Measurements from ENCODE around the gene EPN2. TPM values are rescaled to one million over a fixed set of nuclear protein-coding genes. Genes with fewer than 3 reads are reported as not detected.
"Not testable (repeated sequence)": the region's sequence is repeated elsewhere in the genome, so short reads cannot be mapped to it uniquely, and the experiment has no call there.

Gene EPN2
- total RNA-seq, 1 donor from 2014 or later = 78.4 TPM

DNA sequence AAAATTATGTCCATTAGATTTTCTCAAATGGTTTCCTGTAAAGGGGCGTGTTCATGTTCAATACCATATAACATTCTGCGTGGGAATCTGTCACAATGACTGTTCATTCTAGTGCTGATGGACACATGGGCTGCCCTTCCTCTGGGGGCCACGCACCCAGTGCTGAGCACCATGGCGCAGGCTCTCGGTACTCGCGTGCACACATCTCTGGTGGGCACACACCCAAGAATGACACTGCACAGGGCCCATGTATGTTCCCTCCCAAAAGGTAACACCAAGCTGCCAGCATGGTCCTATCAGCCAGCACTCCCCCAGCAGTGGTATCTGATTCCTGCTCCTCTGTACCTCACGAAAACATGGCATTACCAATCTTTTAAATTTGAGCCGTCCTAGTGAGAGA lies 111.6 kb downstream of the EPN2 start:
- no peak for DNase-seq (ENCODE audit: low spot score)
- intact Hi-C loops (cut with DNase I) = no loop called here

DNA sequence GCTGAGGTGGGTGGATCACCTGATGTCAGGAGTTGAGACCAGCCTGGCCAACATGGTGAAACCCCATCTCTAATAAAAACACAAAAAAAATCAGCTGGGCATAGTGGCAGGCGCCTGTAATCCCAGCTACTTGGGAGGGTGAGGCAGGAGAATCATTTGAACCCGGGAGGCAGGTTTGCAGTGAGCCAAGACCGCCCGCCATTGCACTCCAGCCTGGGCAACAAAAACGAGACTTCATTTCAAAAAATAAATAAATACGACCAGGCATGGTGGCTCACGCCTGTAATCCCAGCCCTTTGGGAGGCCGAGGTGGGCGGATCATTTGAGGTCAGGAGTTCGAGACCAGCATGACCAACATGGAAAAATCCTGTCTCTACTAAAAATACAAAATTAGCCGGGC lies 116.2 kb downstream of the EPN2 start:
- intact Hi-C loops (cut with DNase I); DNase-seq (ENCODE audit: low spot score): not testable (repeated sequence)

DNA sequence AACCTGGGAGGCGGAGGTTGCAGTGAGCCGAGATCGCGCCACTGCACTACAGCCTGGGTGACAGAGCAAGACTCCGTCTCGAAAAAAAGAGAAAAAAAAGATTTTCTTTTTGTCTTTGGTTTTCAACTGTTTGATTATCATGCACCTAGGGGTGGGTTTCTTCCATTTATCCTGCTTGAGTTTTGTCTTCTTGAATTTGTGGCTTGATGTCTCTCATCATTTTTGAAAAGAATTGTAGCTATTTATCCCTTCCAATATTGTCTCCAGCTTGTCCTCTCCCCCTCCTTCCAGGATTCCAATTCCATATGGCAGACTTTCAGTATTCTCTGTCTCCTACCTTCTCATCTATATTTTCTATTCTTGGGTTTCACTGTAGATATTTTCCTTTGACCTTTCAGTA lies 117.6 kb downstream of the EPN2 start:
- intact Hi-C loops (cut with DNase I) = no loop called here
- no peak for DNase-seq (ENCODE audit: low spot score)

DNA sequence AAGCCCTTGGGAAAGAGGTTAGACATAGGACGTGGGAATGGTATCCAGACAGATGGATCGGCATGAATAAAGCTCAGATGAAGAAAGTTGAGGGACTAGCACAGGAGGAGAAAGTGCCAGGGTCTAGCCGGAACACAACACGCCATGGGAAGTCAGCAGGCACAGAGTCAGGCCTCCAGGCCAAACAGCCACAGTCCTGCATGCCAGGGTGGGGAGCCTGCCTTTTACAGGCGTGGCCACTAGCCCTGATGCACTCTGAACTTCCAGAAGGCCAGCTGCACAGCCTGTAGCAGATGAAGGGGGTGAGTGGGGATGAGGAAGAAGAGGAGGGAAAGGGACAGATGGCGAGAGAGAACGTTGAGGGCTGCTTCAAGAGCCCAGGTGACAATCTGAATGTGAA lies 120.2 kb downstream of the EPN2 start:
- intact Hi-C loops (cut with DNase I) = no loop called here
- no peak for DNase-seq (ENCODE audit: low spot score)

DNA sequence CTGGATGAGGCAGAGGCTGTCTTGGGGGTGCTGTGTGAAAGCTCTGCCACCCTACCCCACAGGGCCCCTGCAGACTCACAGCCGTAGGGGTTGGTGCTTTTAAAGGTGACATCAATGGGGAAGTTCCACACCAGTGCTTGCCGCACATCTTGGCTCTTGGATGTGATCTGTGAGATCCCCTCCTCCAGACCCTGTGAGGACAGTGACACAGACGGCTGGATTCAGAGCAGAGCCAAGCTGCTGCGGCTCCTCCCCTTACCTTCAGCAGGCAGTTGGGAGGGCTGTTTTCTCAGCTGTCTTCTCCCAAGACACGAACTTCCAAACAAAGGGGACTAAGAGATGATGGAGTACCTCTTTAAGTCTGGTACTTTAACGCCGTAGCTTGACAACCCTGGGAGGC lies 120.6 kb downstream of the EPN2 start:
- no peak for DNase-seq (ENCODE audit: low spot score)
- intact Hi-C loops (cut with DNase I) = no loop called here

DNA sequence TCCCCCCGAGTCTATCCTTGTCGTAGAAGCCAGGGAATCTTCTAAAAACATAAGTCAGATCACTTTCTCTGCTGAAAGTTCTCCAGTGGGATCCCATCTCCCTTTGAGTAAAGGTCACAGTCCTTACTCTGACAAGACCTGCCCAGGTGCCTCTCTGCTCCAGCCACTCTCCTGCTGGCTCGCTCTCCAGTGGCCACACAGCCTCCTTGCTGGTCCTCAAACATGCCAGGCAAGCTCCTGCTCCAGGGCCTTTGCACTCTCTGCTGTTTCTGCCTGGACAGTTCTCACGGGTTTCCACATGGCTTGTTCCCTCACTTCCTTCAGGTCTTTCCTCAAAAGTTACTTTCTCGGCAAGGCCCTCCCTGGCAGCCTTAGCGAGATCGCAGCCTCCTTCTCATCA lies 122.0 kb downstream of the EPN2 start:
- intact Hi-C loops (cut with DNase I) = no loop called here
- no peak for DNase-seq (ENCODE audit: low spot score)

DNA sequence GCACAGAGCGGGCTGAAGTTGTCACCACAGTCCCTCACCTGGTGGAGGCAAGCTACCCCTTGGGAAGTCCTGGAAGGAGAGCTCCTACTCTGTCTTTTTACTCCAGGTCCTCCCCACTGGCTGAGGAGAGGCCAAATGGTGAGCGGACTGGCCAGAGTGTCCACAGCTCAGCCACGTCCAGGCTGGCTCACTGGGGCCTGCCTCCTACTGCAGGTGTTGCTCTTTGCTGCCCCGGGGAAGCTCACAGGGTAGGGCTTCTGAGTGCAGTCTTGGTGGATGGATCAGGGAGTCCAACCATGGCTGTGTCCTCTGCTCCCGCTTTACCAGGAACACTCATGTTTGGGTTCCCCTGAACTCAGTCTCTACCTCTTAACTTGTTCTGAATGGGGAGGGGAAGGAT lies 122.7 kb downstream of the EPN2 start:
- intact Hi-C loops (cut with DNase I) = loop anchor here (10.0 kb wide), 1 partner anchor 145 kb away; no protein-coding TSS in a partner anchor
- no peak for DNase-seq (ENCODE audit: low spot score)

DNA sequence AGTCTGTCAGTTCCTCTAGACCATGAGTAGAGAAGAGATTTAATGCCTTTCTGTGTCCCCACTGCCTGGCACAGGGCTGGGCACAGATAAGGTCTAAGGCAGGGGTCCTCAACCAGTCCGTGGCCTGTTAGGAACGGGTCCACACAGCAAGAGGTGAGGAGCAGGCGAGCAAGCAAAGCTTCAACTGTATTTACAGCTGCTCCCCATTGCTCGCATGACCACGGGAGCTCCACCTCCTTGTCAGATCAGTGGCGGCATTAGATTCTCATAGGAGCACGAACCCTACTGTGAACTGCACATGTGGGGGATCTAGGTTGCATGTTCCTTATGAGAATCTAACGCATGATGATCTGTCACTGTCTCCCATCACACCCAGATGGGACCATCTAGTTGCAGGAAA lies 123.6 kb downstream of the EPN2 start:
- DNase-seq (ENCODE audit: low spot score) = no peak
- intact Hi-C loops (cut with DNase I) = loop anchor here (10.0 kb wide), 1 partner anchor 144 kb away; no protein-coding TSS in a partner anchor

DNA sequence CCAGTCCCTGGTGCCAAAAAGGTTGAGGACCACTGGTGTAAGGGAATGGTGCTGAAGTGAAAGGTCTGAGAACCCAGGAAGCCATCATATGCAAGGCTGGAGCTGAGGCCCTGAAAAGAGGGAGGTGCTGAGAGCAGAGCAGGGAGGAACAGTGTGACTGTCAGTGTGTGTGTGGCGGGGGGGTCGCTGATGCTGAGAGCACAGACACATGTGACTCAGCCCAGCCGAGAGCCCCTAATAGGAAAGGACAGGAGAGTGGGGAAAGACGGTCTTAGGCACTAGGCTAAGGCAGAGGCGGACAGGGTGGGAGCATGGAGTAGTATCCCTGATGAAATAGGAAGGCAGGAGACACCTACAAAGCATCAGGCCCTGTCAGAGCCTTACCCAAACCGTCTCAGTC lies 124.2 kb downstream of the EPN2 start:
- intact Hi-C loops (cut with DNase I) = loop anchor here (10.0 kb wide), 1 partner anchor 143 kb away; no protein-coding TSS in a partner anchor
- DNase-seq (ENCODE audit: low spot score) = no peak

DNA sequence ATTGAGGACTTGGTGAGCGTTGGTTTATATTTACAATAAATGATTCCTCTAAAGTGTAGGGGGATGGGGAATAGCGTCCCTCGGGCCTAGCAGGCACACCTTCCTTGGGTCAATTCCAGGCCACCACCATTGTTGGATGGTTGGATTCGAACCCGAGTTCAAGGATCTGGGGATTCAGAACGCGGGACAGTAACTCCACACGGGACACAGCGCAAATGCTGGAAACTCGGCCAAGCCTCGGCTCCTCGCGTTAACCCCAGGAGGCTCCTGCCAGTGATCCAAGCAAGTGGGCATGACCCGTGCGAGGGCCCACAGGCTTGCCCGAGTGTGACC lies 124.7 kb downstream of the EPN2 start:
- intact Hi-C loops (cut with DNase I) = loop anchor here (2.0 to 10.0 kb wide), 2 partner anchors 143 to 405 kb away; no protein-coding TSS in a partner anchor
- no peak for DNase-seq (ENCODE audit: low spot score)

DNA sequence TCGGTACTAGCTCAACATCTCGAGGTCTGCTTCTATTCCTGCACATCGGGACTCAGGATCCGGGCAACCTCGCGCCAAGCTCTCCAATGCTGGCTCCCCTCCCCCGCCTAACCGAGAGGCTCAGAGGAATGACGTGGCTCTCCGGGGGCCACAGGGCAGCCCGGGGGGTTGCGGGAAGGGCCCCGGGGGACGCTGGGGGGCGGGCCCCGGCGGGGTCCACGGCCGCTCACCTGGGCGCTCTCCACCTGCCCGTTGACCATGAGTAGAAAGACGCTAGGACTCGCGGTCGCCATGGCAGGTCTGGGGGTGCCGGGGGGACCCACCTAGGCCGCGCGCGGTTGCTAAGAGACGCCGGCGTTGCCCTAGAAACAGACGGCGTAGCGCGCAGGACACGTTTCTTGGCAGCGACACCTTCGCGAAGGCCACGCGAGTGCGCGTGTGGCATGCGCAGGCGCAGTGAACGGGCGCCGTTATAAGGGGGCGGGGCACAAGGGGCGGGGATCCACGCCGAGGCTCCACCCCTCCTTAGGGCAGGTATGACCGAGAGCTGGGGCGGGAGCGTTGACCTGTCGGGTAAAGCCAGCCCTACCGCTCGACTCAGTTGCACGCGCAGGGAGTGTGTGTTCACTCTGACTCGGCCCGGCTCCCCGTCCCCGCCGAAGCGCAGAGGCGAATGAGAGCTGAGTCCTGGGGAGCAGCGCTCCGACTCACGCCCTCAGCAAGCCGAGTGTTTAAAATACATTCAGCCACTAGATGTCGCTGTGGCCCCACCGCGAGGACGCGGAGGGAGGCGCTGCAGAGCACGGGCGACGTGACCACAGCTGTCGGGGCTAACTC lies 125.3 kb downstream of the EPN2 start, which contains the start of gene B9D1:
B9D1 (minus strand) TSS at position 447 of the 837 bp plus-strand sequence; CDS start at position 293, 154 bp downstream.
- intact Hi-C loops (cut with DNase I) = loop anchor here (1.0 to 10.0 kb wide), 3 partner anchors 85 to 404 kb away; no protein-coding TSS in a partner anchor
- DNase-seq (ENCODE audit: low spot score) = peak; percentile 98

DNA sequence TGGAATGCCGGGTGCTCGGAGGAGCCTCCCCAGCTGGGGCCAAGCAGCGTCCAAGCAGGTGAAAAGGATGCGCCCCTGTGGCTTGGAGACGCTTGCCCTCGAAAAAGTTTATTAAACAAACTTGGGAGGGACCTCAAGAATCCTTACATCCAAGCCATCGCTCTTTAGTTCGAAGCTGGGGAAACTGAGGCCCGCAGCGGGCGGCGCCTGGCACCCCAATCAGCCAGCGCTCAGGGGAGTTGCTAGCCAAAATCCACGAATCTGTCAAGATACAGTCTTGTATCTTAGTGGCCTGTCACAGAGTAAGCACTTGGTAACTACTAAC lies 125.9 kb downstream of the EPN2 start:
- no peak for DNase-seq (ENCODE audit: low spot score)
- intact Hi-C loops (cut with DNase I) = loop anchor here (1.0 to 10.0 kb wide), 3 partner anchors 84 to 404 kb away; no protein-coding TSS in a partner anchor

DNA sequence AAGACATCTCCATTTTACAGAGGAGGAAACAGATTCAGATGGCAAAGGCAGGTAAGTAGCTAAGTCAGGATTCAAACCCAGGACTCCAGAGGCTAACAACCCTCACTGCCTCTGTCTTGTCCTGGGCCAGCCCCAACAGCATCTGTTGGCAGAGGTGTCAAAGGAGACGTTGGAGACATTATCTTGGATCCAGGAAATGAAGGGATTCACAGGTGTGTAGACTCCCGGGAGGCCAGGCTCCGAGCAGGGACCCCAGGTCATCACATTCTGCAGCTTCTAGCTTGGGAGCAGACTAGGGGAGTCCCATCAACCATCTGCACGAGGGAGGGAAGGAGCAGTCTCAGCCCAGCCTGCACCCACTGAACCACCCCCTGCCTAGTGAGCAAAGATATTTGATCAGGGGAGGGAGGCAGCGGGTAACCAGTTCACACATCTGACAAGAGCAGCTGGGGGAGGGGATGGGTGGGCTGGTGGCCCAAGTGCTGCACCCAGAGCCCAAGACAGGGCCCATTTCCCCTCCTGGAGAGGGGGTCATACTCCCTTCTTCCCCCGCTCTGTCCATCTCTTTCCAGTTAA lies 126.4 kb downstream of the EPN2 start:
- intact Hi-C loops (cut with DNase I) = loop anchor here (1.0 to 10.0 kb wide), 3 partner anchors 84 to 403 kb away; no protein-coding TSS in a partner anchor
- no peak for DNase-seq (ENCODE audit: low spot score)

DNA sequence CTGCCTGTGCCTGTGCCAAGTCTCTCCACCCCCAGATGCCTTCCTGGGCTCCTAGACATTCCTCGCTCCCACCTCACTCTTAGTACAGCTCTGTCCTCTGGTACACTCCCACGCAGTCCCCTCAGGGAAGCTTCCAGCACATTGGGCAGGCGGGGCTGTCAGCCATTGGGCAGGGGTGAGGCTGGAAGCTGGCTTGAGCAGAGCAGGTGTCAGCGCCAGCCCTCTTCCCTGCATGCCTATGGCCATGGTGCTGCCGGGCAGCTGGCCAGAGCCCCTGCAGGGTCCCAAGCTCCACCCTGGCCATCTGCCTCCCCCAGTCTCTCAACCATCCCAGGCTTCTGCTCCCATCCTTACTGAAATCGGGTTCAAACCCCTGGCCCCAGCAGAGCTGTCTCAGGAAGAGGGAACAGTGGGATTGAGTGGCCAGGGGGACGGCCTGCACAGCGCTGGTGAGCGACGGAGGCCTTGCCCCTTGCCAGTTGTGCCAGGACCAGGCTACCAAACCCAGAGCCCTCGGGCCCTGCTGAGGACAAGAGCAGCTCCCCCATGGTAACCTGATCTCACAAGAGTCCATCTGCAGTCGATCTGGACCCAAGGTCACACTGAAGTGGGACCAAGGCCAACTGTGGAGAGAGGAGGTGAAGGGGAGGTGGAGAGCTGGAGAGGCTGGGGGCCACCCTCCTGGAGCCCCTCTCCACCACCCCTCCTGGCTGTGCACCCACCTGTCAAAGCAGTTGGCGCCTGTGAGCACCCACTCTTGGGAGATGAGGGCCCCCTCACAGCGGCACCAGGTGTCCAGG lies 127.7 kb downstream of the EPN2 start:
- no peak for DNase-seq (ENCODE audit: low spot score)
- intact Hi-C loops (cut with DNase I) = loop anchor here (5.0 to 10.0 kb wide), 2 partner anchors 42 to 140 kb away; no protein-coding TSS in a partner anchor

DNA sequence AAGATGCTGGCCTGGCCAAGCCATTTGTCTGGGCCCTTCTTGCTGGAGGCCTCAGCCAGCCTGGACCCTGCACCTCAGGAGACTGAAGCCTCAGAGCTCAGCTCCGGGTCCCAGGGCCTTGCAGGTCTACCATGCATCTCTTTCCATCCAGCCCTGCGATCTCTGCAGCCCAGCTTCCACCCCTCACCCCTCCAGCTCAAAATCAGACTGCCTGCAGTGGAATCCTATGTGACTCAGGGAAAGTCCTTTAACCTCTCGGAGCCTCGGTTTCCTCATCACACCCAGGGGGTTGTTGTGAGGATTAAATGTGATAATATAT lies 128.3 kb downstream of the EPN2 start:
- no peak for DNase-seq (ENCODE audit: low spot score)
- intact Hi-C loops (cut with DNase I) = loop anchor here (5.0 to 10.0 kb wide), 2 partner anchors 42 to 139 kb away; no protein-coding TSS in a partner anchor

DNA sequence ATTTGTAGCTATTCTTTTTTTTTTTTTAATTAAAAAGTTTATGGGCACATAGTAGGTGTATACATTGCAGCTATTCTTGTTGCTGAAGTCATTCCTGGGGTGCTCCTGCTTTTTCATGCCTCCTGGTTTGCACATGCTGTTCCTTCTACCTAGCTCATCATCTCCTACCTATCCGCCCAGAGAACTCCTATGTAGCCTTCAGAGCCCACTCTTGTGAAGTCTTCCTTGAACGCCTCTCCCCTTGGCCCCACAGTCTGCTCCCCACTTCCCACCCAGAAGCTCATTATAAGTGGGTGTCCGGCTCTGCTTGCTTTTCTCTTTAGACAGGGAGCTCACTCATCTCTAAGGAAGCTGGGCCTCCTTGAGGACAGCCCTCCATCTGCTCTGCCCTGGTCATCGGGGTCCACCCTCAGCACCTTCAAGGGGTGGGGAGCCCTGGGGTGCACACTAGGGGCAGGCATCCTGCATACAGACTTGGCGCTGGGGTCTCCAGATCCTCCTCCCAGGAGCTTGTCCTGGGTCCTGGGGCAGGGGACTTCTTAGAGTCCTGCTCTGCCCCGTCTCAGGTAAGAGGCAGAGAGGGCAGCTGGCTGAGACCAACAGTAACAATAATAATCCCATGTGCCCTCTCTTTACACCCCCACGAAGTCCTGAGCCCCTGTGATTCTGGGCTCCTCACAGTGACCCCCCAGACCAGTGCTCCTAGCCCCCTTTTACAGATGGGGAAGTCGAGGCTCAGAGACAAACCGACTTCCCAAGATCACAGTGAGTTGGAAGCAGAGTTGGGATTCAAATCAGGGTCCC lies 128.9 kb downstream of the EPN2 start:
- intact Hi-C loops (cut with DNase I) = loop anchor here (5.0 to 10.0 kb wide), 2 partner anchors 41 to 139 kb away; no protein-coding TSS in a partner anchor
- DNase-seq (ENCODE audit: low spot score) = no peak

DNA sequence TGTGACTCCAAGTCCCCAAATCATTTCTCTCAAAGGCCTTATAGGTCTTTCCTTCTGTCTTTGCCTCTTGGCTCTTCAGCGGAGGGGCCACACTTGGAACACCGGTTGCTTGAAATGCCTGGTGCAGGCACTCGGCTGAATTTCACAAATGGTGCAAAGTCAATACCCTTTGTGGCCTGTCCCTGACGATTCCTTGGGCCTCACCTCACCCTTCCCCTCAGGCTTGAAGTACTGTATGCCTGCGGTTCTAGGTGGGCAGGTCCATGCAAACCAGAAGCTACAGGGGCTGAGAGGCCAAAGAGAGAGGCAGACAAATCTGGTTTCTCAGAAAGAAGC lies 129.4 kb downstream of the EPN2 start:
- no peak for DNase-seq (ENCODE audit: low spot score)
- intact Hi-C loops (cut with DNase I) = loop anchor here (5.0 to 10.0 kb wide), 2 partner anchors 41 to 138 kb away; no protein-coding TSS in a partner anchor

DNA sequence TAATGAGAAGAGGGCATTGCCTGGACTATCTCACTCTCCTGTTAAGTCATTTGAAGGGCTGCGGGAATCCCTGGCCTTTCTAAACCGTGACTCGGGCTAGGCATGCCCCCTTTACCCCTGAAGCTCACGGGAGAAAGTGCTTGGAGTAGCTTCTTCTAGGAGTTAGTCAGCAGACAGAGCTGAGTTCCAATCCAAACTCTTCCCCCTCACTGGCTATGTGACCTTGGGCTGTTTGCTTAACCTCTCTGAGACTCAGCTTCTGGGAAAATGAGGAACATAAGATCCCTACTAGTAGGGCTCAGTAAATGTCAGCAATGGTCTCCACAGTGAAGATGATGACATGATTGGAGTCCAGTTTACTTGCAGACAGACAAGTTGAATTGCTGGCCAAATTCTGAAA lies 131.1 kb downstream of the EPN2 start:
- no peak for DNase-seq (ENCODE audit: low spot score)
- intact Hi-C loops (cut with DNase I) = loop anchor here (5.0 to 10.0 kb wide), 2 partner anchors 39 to 137 kb away; no protein-coding TSS in a partner anchor

DNA sequence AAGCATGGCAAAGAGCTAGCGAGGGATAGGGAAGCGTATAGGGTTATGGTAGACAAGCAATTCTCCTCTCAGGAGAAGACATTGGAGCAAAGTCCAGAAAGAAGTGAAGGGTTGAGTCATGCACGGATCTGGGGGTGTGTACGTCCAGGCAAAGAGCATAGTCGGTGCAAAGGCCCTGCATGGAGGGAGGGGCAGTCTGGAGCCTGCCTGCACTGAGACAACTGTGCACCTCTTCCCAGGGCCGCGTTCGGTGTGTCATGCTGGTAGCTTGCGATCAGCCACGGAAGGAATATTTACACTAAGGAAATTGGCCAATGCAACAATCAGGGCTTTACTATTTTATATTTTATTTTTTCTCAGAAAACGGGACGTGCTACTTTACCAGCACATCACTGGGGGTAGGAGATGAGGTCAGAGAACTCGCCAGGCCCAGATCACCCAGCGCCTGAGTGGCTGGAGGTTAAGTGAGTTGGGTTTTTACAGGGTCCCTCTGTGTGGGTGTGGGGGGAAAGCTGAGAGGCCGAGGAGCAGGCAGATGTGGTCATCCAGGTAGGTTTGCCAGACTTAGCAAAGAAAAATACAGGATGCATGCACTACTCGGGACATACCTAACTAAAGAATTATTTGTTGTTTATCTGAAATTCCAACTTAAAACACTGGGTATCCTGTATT lies 132.1 kb downstream of the EPN2 start:
- no peak for DNase-seq (ENCODE audit: low spot score)
- intact Hi-C loops (cut with DNase I) = loop anchor here (5.0 to 10.0 kb wide), 2 partner anchors 38 to 136 kb away; no protein-coding TSS in a partner anchor

Data from cardiac septum (tissue), 1 donor.